Measurements from ENCODE around the gene ASCL5. TPM values are rescaled to one million over a fixed set of nuclear protein-coding genes. Genes with fewer than 3 reads are reported as not detected.

ASCL5 gene
- total and polyA plus RNA-seq, 10 of the 15 experiments (the other 5 are each of a cell fraction or from before 2014, with no cell fraction given) = 0.04 TPM; not detected in 9

DNA sequence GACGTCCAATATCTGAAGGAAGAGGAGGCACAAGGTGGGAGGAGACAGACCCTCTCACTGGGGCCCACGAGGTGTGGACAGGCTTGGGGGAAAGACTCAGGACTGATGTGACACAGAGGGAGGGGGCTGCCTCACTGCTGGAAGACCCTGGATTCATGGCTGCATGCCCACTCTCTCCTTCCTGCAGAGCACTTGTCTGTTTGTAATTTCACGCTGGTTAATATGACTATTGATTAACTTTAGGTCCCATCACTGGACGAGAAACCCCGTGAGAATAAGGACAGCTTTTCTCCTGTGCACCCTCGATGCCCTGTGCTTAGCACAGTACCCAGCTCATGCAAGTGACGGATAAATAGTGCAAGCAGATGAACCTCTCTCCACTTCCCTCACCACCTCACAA, 49.9 kb downstream of the ASCL5 start:
- TF ChIP-seq, protein P1, sequence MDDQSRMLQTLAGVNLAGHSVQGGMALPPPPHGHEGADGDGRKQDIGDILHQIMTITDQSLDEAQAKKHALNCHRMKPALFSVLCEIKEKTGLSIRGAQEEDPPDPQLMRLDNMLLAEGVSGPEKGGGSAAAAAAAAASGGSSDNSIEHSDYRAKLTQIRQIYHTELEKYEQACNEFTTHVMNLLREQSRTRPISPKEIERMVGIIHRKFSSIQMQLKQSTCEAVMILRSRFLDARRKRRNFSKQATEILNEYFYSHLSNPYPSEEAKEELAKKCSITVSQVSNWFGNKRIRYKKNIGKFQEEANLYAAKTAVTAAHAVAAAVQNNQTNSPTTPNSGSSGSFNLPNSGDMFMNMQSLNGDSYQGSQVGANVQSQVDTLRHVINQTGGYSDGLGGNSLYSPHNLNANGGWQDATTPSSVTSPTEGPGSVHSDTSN (IDR thresholded peaks at IDR 0.05; ENCODE audit: insufficient replicate concordance, low read depth, low read length) = no peak
- TF ChIP-seq CUX1 (IDR thresholded peaks at IDR 0.05; ENCODE audit: insufficient replicate concordance, low read depth, low read length) (no peak), ELK1 (IDR thresholded peaks at IDR 0.05; ENCODE audit: low read depth, low read length) (no peak), PAX5 (IDR thresholded peaks at IDR 0.05; ENCODE audit: borderline replicate concordance, low read depth, low read length) (no peak), POLR2A (IDR thresholded peaks at IDR 0.05; ENCODE audit: low read depth, low read length) (no peak), BCL3 (IDR thresholded peaks at IDR 0.05; ENCODE audit: borderline replicate concordance, insufficient read depth, low read depth, low read length, poor library complexity, severe bottlenecking) (no peak), ZNF217 (IDR thresholded peaks at IDR 0.05) (no peak), MTA3 (IDR thresholded peaks at IDR 0.05; ENCODE audit: borderline replicate concordance, low read length) (no peak)
- TF ChIP-seq, protein P2, sequence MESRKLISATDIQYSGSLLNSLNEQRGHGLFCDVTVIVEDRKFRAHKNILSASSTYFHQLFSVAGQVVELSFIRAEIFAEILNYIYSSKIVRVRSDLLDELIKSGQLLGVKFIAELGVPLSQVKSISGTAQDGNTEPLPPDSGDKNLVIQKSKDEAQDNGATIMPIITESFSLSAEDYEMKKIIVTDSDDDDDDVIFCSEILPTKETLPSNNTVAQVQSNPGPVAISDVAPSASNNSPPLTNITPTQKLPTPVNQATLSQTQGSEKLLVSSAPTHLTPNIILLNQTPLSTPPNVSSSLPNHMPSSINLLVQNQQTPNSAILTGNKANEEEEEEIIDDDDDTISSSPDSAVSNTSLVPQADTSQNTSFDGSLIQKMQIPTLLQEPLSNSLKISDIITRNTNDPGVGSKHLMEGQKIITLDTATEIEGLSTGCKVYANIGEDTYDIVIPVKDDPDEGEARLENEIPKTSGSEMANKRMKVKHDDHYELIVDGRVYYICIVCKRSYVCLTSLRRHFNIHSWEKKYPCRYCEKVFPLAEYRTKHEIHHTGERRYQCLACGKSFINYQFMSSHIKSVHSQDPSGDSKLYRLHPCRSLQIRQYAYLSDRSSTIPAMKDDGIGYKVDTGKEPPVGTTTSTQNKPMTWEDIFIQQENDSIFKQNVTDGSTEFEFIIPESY (IDR thresholded peaks at IDR 0.05) = no peak
- H3K27ac ChIP-seq (ENCODE audit: control insufficient read depth, insufficient read depth) = no peak overlapping the region
- peaks cover 0 to 2% of the 10 kb centered on the region in 2 experiments; a peak in 2 of 4 replicates for H3K27me3 ChIP-seq (replicated peaks in 1 of 2; ENCODE audit: control insufficient read depth in 2 of 2, insufficient read depth in 2 of 2, low read length in 1 of 2)
- ATAC-seq (no peak), DNase-seq (ENCODE audit: low read depth, low spot score) (no peak), FAIRE-seq (no peak)
- H3K36me3 ChIP-seq (ENCODE audit: control insufficient read depth in 2 of 2, insufficient read depth in 2 of 2, low read length in 1 of 2) = no peaks in the 10 kb centered on the region
- intact Hi-C loops (cut with micrococcal nuclease; ENCODE audit: unreplicated experiment) (no loop called here), in situ Hi-C loops (cut with MboI) (no loop called here)
- ChIA-PET RAD21 (ENCODE audit: unreplicated experiment) (no interaction called here), CTCF (no interaction called here), POLR2A (no interaction called here), SMC1A (ENCODE audit: uncharacterized antibody, unreplicated experiment) (interaction anchor here (0.7 kb wide), 1 partner anchor 104 kb away, joined by 3 read pairs; no protein-coding TSS in a partner anchor)
- H4K20me1 ChIP-seq (ENCODE audit: control insufficient read depth, insufficient read depth) = no peaks in the 10 kb centered on the region
- H2AFZ ChIP-seq (ENCODE audit: control insufficient read depth, low read depth, low read length) = no peak overlapping the region
- H3K9ac ChIP-seq (ENCODE audit: control insufficient read depth, insufficient read depth, low read length) = no peak overlapping the region
- no peaks in the 10 kb centered on the region for H3K79me2 ChIP-seq (ENCODE audit: control insufficient read depth, insufficient read depth, low read length)
- no TSS peak for BruUV-seq (replicated peaks)
- H3K9me3 ChIP-seq (replicated peaks; ENCODE audit: control insufficient read depth, insufficient read depth, low read length) = no peaks in the 10 kb centered on the region
- no peak overlapping the region for H3K4me2 ChIP-seq (ENCODE audit: control insufficient read depth, insufficient read depth)
- H3K4me3 ChIP-seq = no peak overlapping the region
- WGBS (ENCODE audit: insufficient coverage, insufficient replicate concordance, low lambda C conversion rate, missing lambda C conversion rate) = 25% methylated on average over 7 of the region's 7 CpGs
- no peaks in the 10 kb centered on the region for H3K4me1 ChIP-seq (ENCODE audit: control insufficient read depth, insufficient read depth, low read length)
